HepG2 (cell line): ENCODE data around the gene COPE. TPM values are rescaled to one million over a fixed set of nuclear protein-coding genes. Genes with fewer than 3 reads are reported as not detected.

Experiments
- ATAC-seq: fragments of 200-7000 bp; cut with Tn5 transposase; 3 replicates; pipeline ENCODE4 v1.9.1; 2020; ENCODE audit warnings: mild to moderate bottlenecking, moderate library complexity
- BruUV-seq: library from RNA; stranded (reverse); fragments of 400-500 nt; replicated peaks from 2 replicates; lab custom pipeline; 2021; lab: Mats Ljungman, UMichigan
- CTCF ChIA-PET: fragments of 300-600 bp; formaldehyde crosslinking; extraction: SDS; loops from one replicate; lab custom pipeline; 2021; ENCODE audit warnings: low total read pairs, inconsistent platforms, low intra/inter-chr PET ratio; lab: Yijun Ruan, JAX
- POLR2A ChIA-PET: fragments of 350-600 bp; sonication (Branson Sonifier 250); formaldehyde crosslinking; loops from one replicate; lab custom pipeline; 2020; ENCODE audit warnings: antibody characterized with exemption, inconsistent platforms; lab: Yijun Ruan, JAX
- DNase-seq: peaks from one replicate; pipeline ENCODE4 v3.0.0-alpha.2; 2015; ENCODE audit warnings: low spot score
- FAIRE-seq: peaks from 3 replicates; lab custom pipeline; 2011; peaks lifted over from hg19 to GRCh38; lab: Jason Lieb, UNC
- H2AFZ ChIP-seq: one replicate; pipeline ENCODE4 v1.6.1; 2011; ENCODE audit warnings: low read length, inconsistent platforms
- H3K27ac ChIP-seq: fragments of 300-600 bp; 3 replicates; pipeline ENCODE4 v1.8.0; 2011; ENCODE audit warnings: mixed run types, mild to moderate bottlenecking, mixed read lengths, low read length, inconsistent platforms; ENCODE audit not compliant: insufficient read depth; ENCODE audit errors: extremely low read length
- H3K27me3 ChIP-seq, 2 experiments: fragments of 200-600 bp in 1 of 2; 2 replicates in 1 of 2; 3 replicates in 1 of 2; pipeline versions ENCODE4 v1.6.0 to v1.8.0; 2011; ENCODE audit warnings: low read length in 2 of 2, mild to moderate bottlenecking in 2 of 2, moderate library complexity in 2 of 2, inconsistent platforms in 1 of 2; ENCODE audit not compliant: insufficient read depth in 2 of 2, control insufficient read depth in 1 of 2
- H3K36me3 ChIP-seq, 2 experiments: fragments of 200-600 bp in 1 of 2; replicated peaks in 1 of 2; 2 replicates in 1 of 2; 3 replicates in 1 of 2; pipeline versions ENCODE4 v1.5.1 to v1.8.0; 2011; ENCODE audit warnings: low read length in 2 of 2, inconsistent platforms in 1 of 2; ENCODE audit not compliant: insufficient read depth in 2 of 2, control insufficient read depth in 1 of 2
- H3K4me1 ChIP-seq: 2 replicates; pipeline ENCODE4 v1.5.1; 2012; ENCODE audit warnings: low read length, inconsistent platforms; ENCODE audit not compliant: insufficient read depth
- H3K4me2 ChIP-seq: 2 replicates; pipeline ENCODE4 v1.6.0; 2011; ENCODE audit warnings: low read depth, low read length, inconsistent platforms
- H3K4me3 ChIP-seq, 3 experiments: fragments of 200-600 bp in 1 of 3; sonication (generic), shearing (Covaris generic) in 1 of 3; replicated peaks in 1 of 3; 2 replicates each; pipeline ENCODE4 v1.5.1; 2011 to 2016; ENCODE audit warnings: low read length in 3 of 3, inconsistent platforms in 2 of 3, low read depth in 2 of 3, mild to moderate bottlenecking in 2 of 3, control low read depth in 1 of 3, mixed read lengths in 1 of 3; ENCODE audit not compliant: insufficient read depth in 1 of 3
- H3K79me2 ChIP-seq: one replicate; pipeline ENCODE4 v1.6.1; 2011; ENCODE audit warnings: low read length, inconsistent platforms; ENCODE audit not compliant: insufficient read depth
- H3K9ac ChIP-seq: 2 replicates; pipeline ENCODE4 v1.6.0; 2011; ENCODE audit warnings: mild to moderate bottlenecking, low read depth, low read length, inconsistent platforms; ENCODE audit not compliant: insufficient read depth
- H3K9me3 ChIP-seq: 2 replicates; pipeline ENCODE4 v1.5.1; 2012; ENCODE audit warnings: mild to moderate bottlenecking, low read length
- H4K20me1 ChIP-seq: 2 replicates; pipeline ENCODE4 v1.6.0; 2011; ENCODE audit warnings: inconsistent platforms, mild to moderate bottlenecking, low read length, moderate library complexity; ENCODE audit not compliant: insufficient read depth
- MAFG ChIP-seq: sonication (generic); formaldehyde crosslinking; IDR thresholded peaks from 2 replicates; pipeline ENCODE4 v1.5.1; 2020; ENCODE audit warnings: mild to moderate bottlenecking, missing genetic modification reagents
- RARA ChIP-seq: IDR thresholded peaks from 2 replicates; pipeline ENCODE4 v1.6.1; 2016; ENCODE audit warnings: missing genetic modification reagents, missing compliant biosample characterization
- RBM22 ChIP-seq: fragments of 200-400 bp; formaldehyde crosslinking; optimal IDR thresholded peaks from 2 replicates; pipeline ENCODE3; 2017; ENCODE audit warnings: mild to moderate bottlenecking, low read length, moderate library complexity
- ZNF101 ChIP-seq: sonication (generic); formaldehyde crosslinking; IDR thresholded peaks from 2 replicates; pipeline ENCODE4 v1.4.0; 2020; ENCODE audit warnings: mild to moderate bottlenecking, low read depth, missing genetic modification reagents, borderline replicate concordance
- ZNF850 ChIP-seq: sonication (generic); formaldehyde crosslinking; conservative IDR thresholded peaks from 2 replicates; pipeline ENCODE4 v1.9.0; 2021; ENCODE audit warnings: mild to moderate bottlenecking, missing genetic modification reagents
- WGBS: methylation state at CpG from one replicate; pipeline ENCODE4 v1.1.6; 2017; ENCODE audit warnings: low lambda C conversion rate; 5-methylcytosine and 5-hydroxymethylcytosine counted together
- in situ Hi-C: cut with HindIII; loops from 2 replicates; pipeline ENCODE4 v1.10.0; 2017; ENCODE audit warnings: low pct_unique_long_range_greater_than_20kb; ENCODE audit not compliant: extremely low pct_ligation_motif_present
- intact Hi-C: fragments of 100-400 bp; cut with micrococcal nuclease; formaldehyde crosslinking; loops from one replicate; pipeline ENCODE4 v1.10.0; 2022; ENCODE audit not compliant: unreplicated experiment
- polyA plus RNA-seq, 8 experiments: library from polyadenylated mRNA; depleted of rRNA in 3 of 8; stranded (reverse) in 7 of 8; unstranded in 1 of 8; fragments of >200 nt; fragmentation: Illumina TruSeq in 4 of 8; extraction: Trizol in 4 of 8; gene quantifications; 2 replicates each; pipeline versions ENCODE4 v1.2.1 to v1.2.3, GENCODE V29; 2011 to 2016; ENCODE audit warnings: low read depth in 4 of 8, missing spikeins in 1 of 8, mixed read lengths in 1 of 8; ENCODE audit not compliant: insufficient read depth in 1 of 8
- total RNA-seq, 5 experiments: library from RNA; depleted of rRNA; stranded (reverse); fragments of >200 nt; fragmentation: Illumina TruSeq; extraction: Trizol; gene quantifications; 2 replicates each; pipeline ENCODE4 v1.2.3, GENCODE V29; 2016; ENCODE audit warnings: low read depth in 1 of 5
- TF ChIP-seq, protein P1 (sequence below): IDR thresholded peaks from 2 replicates; pipeline ENCODE4 v1.6.1; 2018; ENCODE audit warnings: missing genetic modification reagents

Gene COPE
- total and polyA plus RNA-seq, 2 of the 13 experiments (the other 11 are each of a cell fraction or from before 2014, with no cell fraction given) = 189 to 205 TPM

DNA sequence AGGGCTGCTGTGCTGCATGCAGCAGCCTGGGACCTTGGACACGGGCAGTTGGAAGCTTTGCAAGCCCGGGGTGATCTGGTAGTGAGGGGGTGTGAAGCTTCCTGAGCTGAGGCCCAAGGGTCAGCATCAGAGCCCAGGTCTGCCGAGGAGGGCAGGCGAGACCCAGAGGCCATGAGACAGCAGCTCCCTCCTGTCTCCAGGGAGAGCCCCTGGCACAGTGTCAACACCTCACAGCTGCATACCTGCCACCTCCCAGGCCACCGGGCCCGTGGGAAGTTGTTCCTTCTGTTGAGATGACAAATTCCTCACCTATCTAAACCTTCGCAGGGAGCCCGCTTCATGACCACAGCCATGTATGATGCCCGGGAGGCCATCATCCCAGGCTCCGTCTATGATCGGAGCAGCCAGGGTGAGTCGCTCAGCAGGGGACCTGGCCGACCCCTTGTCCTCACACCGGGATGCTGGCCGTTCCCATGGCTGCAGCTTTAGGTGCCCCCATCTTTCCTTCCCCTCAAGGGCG is 55.3 kb downstream of the COPE start:
- H4K20me1 ChIP-seq = no peaks in the 10 kb centered on the region
- intact Hi-C loops = no loop called here
- TF ChIP-seq ZNF101 (CRISPR knock-in tag) = no peak
- TF ChIP-seq, protein P1, sequence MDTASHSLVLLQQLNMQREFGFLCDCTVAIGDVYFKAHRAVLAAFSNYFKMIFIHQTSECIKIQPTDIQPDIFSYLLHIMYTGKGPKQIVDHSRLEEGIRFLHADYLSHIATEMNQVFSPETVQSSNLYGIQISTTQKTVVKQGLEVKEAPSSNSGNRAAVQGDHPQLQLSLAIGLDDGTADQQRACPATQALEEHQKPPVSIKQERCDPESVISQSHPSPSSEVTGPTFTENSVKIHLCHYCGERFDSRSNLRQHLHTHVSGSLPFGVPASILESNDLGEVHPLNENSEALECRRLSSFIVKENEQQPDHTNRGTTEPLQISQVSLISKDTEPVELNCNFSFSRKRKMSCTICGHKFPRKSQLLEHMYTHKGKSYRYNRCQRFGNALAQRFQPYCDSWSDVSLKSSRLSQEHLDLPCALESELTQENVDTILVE (CRISPR knock-in tag) = no peak
- TF ChIP-seq ZNF850 (CRISPR knock-in tag) = no peak
- no peak for TF ChIP-seq RARA (CRISPR knock-in tag)
- TF ChIP-seq RBM22 = peak; percentile 52
- TF ChIP-seq MAFG (CRISPR knock-in tag) = no peak
- in situ Hi-C loops = no loop called here
- DNase-seq (no peak), ATAC-seq (no peak), FAIRE-seq (no peak)
- H3K4me2 ChIP-seq = no peak overlapping the region
- CTCF ChIA-PET = no interaction called here
- no peaks in the 10 kb centered on the region for H3K4me1 ChIP-seq
- H3K9me3 ChIP-seq = no peaks in the 10 kb centered on the region
- no peak overlapping the region for H2AFZ ChIP-seq
- POLR2A ChIA-PET = no interaction called here
- WGBS = 97% methylated on average over 3 of the region's 16 CpGs
- no peaks in the 10 kb centered on the region for H3K27me3 ChIP-seq
- H3K4me3 ChIP-seq = no peak overlapping the region
- peaks cover 51 to 86% of the 10 kb centered on the region in 2 experiments for H3K36me3 ChIP-seq
- no peaks in the 10 kb centered on the region for H3K79me2 ChIP-seq
- H3K27ac ChIP-seq = no peak overlapping the region
- H3K9ac ChIP-seq = no peak overlapping the region
- BruUV-seq = no TSS peak
